NT2/D1 (cell line): ENCODE measurements around the gene HUS1.

Experiments
- YY1 ChIP-seq: IDR thresholded peaks from 2 replicates; pipeline ENCODE4 v1.6.1; 2011; ENCODE audit not compliant: insufficient read length, insufficient read depth
- ZNF274 ChIP-seq: IDR thresholded peaks from 2 replicates; pipeline ENCODE4 v1.6.1; 2011; ENCODE audit warnings: mild to moderate bottlenecking, low read depth, low read length

- TF ChIP-seq ZNF274 (no peak), YY1 (no peak)
These were observed 46.2 kb downstream of the HUS1 start for GRCh38 chr7:47933215-47933614.
